NOMO-1 treated with dmso at 0.1 percent for 144 hours (cell line): ENCODE results near the gene LHX4.

Experiments used
- DNase-seq: peaks from one replicate; lab custom pipeline; 2025; ENCODE audit not compliant: unreplicated experiment; lab: John Stamatoyannopoulos, UW

LHX4 gene

DNA sequence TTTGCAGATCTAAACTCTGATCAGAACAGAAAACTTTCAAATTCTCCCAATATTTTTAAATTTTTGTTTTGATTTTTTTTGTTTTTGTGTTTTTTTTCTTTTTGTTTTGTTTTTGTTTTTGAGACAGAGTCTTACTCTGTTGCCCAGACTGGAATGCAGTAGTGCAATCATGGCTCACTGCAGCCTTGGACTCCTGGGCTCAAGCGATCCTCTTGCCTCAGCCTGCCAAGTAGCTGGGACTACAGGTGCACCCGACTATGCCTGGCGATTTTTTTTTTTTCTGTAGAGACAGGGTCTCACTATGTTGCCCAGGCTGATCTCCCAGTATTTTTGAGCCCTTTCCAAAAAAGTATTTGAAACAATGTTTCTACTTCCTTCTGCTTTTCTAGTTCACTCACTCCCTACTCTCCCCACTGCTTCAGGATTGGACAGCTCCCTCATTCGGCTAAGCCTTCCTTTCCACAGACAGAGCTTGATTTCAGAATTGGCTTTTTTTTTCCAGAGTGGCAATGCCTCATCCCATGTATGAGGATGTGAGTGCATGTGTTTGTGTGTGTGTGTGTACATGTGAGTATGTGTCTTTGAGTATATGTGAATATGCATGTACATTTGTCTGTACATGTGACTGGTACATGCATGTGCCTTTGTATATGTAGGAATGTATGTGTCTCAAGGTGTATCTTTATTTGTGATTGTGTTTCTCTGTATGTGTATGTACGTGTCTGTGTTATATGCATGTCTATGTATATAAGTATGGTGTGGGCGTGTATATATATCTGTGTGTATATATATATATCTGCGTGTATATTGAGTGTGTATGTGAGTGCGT, 11.9 kb downstream of the LHX4 start:
- DNase-seq: no peak

DNA sequence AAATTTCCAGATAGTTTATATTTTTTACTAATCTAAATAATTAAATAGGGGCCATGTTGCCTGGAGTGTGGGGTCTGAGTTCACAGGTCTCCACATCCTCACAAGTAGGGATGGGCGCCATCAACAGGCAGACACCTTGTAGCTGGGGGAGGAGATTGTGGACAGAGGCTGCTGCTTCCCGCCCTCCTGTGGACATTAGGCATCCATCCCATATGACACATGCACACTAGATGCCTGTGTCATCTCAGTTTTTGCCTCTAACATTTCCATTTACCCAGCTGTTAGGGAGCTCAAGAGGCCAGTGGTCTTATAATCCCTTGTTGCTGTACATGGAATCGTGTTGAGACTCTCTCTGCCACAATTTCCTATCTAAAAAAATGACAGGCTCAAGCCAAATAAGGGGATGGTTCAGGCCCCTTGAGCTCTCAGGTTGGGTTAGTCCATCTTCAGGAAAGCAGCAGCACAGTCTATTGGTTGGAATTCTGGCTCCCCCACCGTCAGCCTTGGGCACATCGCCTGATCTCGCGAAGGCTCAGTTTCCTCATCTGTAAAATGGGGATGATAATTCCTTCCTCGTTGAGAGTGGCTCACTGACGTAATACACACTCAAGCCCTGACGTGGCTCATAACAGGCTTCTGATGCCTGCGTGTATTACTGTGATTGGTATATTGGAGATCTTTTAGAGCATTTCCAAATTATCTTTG, 13.6 kb downstream of the LHX4 start:
- no peak for DNase-seq

DNA sequence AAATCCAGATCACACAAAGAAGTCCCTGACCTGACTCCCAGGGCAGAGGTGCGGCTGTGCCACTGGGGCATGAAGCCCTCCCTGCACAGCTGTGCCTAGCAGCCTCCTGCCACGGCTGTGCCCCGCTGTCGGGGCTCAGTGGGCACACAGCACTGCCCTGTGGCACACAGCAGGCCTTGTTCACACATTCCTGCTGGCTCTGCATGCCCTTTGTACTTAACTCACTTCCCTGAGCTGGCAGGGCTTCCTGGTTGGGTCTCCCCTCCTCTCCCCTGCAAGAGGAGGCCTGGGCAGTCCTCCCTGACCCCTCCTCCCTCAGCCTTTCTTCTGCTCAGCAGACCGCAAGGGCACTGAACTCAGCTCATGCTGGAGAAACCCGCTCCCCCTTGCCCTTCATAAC, 14.8 kb downstream of the LHX4 start:
- DNase-seq: no peak

DNA sequence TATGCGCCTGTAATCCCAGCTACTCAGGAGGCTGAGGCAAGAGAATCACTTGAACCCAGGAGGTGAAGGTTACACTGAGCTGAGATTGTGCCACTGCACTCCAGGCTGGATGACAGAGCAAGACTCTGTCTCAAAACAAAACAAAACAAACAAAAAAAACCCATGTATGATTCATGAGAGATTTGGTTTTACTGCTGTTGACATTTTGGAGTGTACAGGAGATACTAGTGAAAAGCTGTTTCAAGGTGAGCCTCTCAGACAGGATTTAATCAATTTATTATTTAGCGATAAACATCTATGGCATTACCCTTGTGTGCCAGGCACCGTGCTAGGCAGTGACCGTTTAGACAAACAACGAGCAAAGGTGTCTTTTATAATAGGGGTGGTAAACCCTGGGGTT, 16.5 kb downstream of the LHX4 start:
- no peak for DNase-seq

DNA sequence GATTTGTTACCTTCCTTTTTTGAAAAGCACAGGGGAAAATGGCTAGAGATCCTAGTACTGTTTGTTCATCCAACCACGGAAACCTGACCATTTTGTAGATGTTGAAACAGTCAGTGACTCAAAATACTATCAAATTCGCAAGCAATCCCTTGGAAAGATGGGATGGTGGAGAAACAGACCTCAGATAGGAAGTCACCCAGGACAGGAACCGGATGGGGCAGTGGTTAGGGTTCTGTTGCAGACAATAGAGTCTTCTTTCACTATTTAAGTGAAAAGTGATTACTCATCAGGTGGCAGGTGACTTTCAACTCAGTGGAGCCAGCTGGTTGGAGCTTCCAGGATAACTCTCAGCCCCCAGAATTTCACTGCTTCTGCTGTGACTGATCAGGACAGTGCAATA, 17.0 kb downstream of the LHX4 start:
- no peak for DNase-seq

DNA sequence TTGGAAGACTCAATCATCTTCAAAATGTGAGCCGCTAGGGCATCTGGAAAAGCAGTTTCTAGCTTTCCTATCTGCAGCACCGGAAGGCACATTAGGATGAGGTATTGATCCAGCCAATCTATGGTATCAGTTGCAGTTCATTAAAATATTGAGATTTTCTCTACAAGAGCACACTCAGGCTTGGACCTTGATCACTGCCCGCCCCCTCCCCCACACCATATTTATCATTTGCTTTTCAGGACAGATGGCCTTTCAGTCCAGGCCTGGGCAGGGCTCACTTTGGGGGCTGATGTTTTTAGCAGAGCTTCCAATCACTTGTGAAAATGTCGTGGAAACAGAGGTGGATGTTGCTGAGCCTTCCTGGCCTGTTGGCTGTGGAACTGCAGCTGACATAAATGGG, 17.5 kb downstream of the LHX4 start:
- no peak for DNase-seq

DNA sequence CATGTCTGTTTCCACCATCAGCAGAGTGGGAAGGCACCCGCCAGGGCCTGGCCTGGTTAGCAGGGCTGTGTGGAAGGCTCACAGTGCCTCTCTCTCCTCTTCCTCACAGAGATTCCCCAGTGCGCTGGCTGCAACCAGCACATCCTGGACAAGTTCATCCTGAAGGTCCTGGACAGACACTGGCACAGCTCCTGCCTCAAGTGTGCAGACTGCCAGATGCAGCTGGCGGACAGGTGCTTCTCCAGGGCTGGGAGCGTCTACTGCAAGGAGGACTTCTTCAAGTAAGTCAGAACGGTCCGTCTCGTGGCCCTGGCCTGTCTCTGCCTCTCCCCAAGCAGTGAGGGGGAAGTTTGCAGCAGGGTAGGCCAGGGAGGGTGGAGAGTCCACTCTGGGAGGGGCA, 18.1 kb downstream of the LHX4 start:
- DNase-seq: no peak

DNA sequence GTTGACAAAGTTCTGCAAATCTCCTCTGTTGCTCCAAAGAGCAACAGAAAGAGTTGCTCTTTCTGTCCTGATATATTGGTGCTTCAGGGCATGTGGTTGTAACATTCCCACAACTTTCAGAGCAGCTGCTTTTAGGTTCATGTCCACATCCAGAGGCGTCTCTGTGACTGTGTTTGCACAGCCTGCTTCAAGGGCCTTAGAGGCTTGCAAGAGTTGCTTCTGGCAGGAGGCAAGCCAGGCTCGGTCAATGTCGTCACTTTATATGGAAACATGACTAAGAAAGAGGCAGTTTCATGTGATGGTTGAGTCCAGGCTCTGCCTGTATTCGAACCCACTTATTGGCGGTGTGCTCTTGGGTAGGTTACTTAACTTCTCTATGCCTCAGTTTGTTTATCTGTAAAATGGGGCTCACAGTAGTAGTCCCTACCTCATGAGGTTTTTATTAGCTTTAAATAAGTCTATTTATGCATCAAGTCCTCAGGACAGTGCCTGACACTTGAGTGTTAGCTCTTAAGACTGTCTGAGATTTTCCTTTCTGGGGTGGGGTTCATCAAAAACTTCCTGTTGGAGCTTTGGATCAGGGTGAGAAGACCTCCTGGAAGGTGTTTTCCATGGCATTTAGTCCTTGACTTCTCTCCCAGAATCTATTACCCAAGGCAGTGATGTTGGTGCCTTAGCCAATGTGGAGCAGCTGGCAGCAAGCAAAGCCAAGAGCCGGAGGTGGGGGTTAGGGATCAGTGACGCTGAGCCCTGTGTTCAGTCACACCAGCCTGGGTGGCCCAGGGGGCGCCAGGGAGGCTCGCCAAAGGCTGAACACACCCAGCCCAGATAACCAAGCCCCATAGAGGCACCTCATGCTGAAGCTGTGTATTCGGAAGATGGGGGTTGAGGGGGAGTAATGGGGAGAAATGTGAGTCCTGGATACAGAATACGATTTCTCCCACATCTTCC, 18.9 kb downstream of the LHX4 start:
- DNase-seq: no peak

DNA sequence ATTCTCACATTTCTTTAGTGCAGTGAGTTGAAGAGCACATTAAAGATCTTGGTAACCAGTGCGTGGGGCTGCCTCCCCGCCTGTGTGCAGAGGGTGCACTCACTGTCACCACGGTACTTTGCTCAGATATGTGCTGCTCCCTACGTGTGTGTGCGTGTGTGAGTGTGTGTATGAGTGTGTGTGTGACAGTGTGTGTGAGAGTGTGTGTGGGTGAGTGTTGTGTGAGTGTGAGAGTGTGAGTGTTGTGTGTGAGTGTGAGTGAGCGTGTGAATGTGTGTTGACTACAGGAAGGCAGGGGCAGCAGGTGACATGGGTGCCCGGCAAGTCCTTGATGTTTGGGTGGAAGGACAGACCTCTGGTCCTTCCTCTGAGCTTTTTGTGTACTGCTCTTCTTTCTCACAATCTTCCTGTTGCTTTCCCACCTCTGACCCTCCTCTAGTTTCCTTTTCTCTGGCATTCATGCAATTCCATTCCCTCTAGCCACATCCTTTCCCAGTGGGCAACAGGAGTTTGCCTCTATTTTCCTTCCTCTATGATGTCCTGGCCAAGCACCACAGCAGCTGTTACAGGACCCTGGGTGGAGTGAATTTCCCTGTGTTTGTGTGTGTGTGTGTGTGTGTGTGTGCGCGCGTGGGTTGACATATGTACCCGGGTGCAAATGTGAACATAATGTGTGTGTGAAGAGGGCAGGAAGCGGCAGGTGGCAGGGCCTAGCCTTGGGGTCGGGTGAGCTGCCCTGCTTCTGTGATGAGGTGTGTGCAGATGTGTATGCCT, 19.8 kb downstream of the LHX4 start:
- no peak for DNase-seq

DNA sequence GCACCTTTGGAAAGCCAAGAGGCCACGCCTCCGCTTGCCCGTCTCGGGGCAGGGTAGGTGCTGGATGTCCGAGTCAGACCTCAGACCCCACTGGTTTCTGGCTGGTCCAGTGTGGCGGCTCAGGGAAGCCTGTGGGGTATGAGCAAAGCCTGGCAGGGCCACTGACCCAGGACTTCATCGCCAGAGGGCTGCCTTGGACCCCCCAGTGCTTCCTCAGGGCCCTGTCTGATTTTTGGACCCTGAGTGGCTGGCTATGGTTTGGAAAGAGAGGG, 20.4 kb downstream of the LHX4 start:
- no peak for DNase-seq

DNA sequence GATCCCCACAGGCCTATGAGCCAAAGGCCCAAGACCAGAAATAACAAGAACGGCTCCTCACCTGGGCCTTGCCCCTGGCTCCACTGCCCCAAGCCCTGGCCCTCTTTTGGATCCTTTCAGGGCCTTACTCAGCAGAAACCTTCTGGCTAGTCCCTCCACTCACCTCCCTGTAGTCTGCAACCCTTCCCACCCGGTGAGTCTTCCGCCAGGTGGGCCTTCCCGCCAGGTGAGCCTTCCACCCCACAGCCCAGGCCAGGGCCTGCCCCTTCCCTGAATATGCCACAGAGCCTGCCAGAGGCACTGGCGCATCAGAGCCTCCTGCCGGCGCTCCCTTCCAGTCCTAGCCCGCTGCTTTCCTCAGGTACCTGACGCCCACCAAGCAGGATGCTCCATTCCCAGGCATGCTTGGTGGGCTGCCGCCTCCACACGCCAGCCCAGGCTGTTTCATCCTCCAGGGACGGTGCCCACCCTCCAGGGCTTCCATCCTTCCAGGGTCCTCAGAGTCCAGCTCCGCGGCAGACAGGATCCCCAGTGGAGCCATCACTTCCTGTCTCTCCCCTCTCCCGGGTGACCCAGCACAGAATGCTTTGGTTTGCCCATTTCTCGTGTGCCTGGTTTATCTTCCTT, 20.9 kb downstream of the LHX4 start:
- DNase-seq: no peak

DNA sequence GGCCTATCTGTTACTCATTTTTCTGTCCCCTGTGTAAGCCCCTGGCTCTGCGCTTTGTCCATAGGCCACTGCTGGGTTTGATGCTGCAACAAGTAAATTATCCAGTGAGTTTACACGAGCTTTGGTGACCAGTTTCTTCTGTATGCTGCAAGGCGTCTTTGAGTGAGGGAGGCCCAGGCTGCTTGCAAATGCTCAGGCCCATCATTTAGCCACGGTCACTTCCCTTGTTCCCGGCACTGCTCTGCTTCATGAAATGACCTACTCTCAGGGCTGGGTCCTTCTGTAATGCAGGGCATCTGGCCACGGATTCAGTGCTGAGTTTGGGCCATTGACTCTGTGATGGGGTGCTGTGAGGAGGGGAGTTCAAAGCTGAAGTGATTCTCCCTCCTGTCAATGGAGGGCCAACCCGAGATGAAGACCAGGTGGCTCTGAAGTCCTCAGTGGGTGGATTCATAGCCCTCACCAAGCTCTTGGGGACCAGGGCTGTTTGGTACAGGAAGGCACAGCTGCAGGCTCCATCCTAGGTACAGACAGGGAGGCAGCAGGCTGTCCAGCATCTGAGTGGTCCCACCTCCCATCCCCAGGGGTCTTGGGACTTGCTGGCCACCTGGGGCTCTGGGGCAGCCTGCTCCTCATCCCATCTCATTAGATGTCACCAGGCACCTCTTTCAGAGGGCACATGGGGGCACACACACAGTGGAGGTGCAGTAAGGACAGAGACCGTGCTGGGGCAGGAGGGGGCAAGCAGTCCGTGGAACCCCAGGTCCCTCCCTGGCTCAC, 21.7 kb downstream of the LHX4 start:
- DNase-seq: no peak

DNA sequence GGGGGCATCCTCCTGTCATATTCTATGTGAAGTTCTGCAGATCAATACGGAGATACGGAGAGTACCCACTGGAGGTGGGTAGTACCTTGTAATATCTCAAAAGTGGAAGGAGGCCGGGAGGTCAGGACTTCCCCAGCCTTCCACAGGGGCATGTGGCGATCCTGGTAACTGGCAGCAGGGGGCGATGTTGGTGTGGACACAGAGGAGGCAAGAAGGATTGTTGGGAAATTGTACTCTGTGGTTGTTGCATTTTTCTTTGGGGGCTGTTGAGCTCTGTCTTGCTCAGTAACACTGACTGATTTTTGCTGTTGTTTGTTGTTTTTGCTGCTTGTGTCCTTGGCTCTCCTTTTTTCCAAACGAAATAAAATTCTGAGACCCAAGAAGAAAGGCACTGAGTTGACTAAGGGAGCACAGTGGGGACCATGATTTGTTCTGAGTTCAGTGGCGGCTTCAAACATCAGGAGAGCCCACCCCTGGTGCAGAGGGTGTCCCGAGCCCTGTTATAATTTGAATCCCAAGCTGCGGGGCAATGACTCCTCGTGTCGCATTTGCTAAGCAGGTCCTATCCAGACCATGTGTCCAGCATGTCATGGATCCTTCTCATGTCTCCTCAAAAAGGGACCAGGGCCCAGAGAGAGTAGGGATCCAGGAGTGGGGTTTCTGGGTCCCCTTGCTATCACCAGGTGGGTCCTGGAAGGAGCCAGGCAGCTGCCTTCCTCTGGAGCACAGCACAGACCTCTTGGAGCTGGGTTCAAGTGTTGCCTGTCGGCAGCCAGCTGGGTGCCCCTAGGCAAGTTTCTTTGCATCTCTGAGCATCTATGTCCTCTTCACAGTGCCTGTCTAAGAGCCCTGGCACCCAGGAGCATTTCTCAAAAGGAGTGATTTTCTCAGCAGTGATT, 22.8 kb downstream of the LHX4 start:
- DNase-seq: peak; percentile 61

DNA sequence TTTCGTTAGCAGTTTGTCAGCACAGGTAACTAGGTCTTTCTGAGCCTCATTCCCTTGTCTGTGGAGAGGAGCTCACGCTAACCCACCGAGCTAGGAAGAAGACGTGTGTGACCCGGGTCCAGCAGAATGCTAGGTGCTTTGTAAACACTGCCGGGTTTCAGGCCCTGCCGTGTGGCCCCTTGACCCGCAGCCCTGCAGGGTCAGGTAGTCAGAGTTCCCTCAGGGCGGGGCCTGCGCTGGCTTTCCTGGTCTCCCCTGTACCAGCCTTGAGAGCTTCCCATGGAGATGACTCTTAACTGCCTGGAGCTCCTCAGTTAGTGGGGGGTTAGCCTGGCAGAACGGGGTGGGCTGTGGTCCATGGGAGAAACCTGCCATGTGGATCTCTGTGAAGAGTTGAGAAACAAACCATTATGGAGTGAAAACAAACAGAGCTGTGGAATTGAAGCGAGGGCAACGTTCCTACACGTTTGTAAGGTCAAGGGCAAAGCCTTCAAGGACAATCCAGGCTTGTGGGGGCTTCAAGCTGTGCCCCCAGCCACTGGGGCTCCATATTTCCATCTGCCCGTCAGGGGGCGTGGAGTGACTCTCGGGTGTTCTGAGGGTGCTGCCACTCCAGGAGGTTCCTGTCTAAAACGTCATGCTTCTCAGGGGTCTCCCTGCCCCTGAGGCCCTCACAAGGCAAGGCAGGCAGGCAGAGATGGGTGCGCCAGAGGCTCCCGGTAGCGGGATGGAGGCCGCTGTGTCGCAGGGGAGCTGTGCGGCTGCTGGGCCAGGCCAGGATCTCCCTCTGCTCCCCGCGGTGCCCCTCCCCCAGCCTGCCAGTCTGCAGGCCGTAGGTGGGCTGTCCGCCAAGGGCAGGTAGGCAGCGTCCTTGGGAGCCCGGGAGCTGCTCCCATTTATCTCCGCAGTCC, 23.8 kb downstream of the LHX4 start:
- DNase-seq: no peak

DNA sequence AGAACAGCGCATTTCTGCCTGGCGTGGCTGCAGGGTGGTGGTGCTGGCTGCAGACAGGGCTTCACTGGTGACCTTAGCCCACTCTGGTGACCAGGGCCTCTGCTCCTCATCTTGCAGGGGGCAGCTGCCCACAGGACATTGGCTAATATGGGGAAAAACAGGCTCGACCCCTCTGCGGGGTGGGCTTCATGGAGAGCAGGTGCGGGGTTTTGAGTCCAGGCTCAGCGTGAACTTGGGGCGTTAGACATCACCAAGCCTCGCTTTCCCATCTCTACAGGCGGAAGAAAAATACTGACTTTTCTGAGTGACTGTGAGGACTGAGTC, 24.4 kb downstream of the LHX4 start:
- DNase-seq: no peak

DNA sequence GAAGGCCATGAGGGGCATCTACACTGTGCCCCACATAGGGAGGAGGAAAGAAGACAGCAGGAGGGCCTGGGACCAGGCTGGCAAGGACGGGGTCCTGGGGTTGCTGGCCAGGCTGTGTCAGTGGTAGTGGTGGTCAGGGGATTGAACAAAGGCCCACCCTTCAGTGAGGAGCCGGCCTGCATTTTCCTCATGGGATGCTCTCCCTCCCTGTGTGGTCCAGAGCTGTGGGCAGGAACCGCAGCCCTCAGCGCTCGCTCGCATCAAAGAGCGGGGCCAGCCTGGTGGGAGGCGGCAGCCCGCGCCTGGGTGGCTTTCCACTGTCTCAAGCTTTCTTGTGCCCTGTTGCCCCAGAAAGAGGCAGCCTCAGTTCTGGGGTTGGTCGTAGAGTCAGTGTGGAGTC, 24.8 kb downstream of the LHX4 start:
- no peak for DNase-seq

DNA sequence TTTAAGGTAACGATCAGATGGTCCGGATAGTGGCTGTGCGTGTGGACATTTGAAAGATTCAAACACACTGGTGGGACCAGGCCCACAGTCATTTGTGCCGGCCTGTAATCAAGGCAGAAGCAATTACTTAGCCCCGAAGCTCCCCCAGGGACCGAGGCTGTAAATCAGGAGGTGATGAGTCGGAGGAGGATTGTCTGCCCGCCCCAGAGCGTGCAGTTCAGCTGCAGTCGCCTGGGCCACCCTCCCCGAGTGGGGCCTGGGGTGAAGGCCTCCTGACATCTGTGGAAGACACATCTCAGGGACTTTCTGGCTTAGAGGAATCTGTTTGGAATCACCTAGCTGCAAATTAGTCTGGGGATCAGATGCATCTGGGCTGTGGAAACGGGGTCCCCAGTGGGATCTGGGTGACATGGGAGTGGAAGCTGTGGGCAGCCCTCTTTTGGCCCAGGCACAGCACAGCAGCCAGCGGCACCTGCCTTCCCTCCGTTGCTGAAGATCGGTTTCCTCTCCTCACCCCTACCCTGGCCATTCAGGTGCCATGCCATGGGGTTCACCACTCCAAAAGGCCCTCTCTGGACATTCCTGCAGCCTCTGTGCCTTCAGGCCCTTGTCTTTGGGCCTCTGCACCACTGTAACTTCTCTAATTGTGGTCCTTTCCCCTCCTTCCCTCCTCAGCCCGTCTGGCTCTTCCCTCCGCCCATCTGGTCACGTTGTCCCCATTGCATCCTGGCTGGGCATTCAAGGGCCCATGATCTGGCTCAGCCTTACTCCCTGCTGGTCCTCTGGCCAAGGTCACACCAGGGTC, 25.7 kb downstream of the LHX4 start:
- no peak for DNase-seq
